ENCODE data around the gene TMPRSS13. TPM values are rescaled to one million over a fixed set of nuclear protein-coding genes. Genes with fewer than 3 reads are reported as not detected.
"Not testable (repeated sequence)": the region's sequence is repeated elsewhere in the genome, so short reads cannot be mapped to it uniquely, and the experiment has no call there.

Gene TMPRSS13
- total RNA-seq, 1 experiment from 2014 or later, result not detected

DNA sequence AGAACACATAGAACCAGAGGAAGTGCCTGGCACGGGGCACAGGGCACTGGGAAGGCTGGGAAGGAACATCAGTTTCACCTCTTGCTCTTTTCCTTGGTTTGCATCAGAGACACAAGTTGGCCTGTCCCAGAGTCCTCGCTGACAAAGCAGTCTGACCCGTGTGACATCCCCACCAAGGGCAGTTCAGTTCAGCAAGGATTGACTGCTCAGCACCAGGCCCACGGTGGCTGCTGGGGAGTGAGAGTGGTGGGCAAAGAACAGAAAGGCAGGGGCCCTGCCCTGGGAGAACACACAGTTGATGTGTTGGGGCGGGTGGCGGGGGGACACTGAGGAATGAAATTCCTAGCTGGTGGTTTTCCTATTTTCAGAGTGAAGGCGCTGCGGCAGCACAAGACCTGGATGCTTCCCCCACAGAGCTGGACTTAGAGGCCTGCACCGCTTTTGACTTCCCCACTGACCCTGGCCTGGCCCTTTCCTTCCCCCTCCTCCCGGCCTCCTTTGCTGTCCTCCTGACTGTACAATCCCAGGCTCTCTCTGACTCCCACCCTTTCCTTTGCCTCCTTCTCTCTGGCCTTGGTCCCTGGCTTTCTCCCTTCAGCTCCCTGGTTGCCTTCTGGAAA is 2.2 kb upstream of the TMPRSS13 start:
- no peak for DNase-seq (ENCODE audit: low read depth)

DNA sequence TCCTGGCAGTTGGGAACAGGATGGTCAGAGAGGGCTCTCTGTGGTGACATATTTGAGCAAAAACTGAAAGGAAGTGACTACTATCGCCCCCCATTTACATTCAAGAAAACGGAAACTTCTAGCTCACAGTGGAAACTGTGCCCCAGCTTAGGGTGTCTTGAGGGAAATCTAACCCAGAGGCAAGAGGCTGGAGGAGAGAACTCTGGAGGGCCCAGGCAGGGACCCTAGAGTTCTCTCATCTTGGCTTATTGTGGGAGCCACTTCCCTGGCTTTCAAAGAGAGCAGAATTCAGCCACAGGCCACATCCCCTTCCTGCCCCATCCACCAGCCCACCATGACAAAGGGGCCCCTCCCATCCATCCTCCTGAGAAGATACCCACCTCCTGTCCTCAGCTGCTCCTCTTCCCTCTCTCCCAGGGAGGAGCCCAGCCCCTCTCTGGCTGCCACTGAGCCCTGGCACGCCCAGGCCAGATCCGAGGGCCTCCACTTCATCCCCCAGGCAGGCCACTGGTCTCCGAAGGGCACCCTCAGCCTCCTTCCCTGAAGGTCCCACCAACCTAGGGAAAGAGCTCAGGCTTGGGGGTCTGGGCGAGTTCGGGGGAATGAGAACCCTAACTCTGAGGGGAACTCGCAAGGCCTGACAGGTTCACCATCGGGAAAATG is 1.6 kb upstream of the TMPRSS13 start:
- DNase-seq (ENCODE audit: low read depth), result no peak

DNA sequence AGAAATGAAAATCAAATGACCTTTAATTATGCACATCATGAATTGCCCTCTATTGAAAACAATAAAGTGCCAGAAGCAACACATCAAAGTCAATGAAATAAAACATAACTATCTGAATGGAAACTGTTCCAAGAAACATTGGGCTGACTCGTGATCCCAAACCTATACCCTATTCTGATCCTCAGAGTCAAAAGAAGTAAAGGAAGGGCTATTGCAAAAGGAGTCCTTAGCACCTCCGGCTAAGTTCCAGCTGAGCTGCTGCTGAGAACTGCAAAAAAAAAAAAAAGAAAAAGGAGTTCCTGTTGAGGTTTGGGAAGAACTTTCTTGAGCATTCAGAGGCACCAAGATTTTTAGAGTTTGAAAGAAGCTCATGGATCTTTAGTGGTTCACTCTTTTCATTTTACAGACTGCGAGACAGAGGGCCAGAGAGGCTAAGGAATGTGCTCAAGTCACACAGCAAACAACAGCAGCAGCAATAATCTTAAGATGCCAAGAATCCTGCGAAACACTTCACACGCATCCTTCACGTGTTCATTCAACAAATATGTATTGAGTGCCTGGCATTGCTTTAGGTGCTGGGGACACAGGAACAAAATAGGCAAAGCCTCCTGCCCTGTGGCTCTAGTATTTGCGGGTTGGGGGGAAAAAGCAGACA is 841 bp upstream of the TMPRSS13 start:
- DNase-seq (ENCODE audit: low read depth), result no peak

DNA sequence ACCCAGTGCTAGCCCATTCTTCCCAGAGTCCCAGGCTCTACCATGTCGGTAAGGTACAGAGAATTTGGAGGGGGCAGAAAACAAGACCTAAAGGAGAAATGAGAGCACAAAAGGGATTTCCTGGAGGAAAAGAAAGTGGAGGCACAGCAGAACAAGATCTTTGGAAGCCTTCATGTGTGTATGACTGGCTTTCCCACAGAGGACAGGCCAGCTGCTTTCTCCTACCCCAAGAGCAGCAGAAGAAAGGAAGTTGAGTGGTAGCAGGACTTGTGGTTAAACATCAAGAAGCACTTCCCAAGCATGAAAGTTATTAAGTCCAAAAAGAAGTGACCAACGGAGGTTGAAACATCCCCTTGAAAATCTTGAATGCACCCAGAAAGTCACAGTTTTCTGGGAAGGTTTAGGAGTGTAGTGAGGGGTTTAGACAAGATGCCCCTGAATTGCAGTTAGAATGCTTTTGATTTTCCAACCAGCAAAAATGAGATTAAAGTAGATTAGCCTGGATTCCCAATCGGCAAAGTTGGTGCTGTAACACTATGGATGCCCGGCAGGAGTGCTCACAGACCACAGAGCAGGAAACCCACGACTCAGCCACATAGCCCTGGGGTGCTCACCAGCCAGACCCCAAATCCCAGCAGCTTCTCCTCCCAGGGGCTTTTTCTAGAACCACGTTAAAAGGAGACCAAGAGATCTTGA is 608 bp downstream of the TMPRSS13 start:
- no peak for DNase-seq (ENCODE audit: low read depth)

DNA sequence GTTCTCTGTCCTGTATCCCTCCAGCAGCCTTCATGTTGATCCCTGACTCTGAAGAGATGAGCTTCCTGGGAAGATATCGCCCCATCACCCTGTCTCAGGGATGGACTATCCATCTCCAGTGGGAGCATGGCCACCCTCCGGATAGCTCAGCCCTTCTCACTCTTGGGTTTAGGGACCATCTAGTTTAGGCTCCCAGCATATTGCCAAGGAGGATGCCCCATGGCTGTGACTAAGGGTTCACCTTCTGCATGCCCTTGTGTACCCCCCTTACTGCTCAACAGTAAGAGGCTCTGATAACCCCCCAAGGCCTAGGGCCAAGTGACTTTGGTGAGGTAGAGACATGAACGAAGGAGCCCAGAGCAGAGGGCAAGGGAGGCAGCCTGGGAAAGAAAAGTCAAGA is 1.3 kb downstream of the TMPRSS13 start:
- DNase-seq (ENCODE audit: low read depth), result no peak

DNA sequence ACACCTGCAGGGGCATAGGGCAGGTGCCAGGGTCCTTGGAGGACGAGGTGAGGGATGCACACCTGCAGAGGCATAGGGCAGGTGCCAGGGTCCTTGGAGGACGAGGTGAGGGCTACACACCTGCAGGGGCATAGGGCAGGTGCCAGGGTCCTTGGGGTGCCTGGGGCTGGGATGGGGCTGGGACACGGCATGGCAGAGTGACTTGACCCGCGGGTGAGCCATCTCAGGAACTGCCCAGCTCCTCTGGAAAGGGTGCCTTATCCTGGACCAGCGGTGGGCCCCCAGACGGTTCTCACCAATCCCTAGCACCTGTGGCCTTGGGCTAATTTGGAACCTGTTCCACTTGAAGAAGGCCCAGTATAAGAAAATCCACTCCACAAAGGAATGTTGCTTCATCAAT is 3.0 kb downstream of the TMPRSS13 start:
- not testable (repeated sequence) for DNase-seq (ENCODE audit: low read depth)

DNA sequence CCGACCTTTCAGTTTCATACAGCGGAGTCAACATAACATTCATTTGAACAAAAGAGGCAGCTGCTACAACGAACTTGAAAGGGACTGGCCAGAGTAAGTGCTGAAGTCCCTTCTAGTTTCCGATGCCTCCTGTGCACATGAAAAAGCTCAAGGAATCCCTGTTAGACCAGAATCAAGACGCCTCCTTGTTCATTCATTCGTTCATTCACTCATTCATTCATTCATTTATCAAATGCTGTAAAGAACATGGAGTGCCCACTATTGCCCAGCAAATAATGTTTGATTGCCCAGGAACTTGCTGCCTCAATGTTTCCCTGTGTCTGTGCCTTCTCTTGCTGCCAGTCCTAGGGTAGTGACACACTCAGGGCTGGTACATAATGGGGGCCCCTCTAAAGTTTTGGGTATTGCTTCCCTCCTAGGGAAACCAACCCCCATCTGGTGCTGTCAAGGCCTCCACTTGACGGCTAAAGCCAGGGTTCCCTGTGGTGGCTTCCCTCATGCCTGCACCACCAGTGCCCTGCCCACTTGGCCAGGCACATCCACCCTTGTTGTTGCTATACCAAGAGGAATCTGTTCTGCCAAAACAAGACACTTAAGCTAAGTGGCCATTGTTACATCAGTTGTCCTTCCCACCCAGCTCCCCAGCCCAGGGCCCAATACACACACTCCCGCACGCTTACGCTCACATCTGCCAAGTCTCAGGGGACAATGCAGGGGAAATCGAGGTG is 3.8 kb downstream of the TMPRSS13 start:
- DNase-seq (ENCODE audit: low read depth), result no peak

DNA sequence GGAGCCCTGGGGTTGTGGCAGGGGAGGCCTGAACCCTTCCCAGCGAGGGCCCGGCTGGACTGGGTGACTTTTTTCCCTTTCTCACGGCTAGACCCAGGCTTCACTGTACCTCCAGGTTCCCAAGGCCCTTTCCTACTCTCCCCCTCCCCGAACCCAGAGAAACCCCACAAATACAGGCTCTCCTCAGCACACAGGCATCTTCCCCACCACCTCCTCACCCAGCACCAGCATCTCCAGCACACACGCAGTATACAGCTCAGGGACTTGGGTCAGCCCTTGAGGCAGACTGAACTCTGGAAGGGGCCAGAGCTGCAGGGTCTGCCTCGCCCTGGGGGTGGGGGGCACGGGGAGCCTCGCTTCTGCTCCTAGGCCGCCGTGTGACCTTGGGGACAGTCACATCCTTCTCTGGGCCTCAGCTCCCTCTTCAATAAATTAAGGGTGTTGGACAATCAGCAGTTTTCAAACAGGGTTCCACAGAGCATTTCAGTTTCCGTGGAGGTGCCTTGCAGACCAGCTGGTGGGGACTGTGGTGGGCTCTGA is 4.5 kb downstream of the TMPRSS13 start:
- no peak for DNase-seq (ENCODE audit: low read depth)

DNA sequence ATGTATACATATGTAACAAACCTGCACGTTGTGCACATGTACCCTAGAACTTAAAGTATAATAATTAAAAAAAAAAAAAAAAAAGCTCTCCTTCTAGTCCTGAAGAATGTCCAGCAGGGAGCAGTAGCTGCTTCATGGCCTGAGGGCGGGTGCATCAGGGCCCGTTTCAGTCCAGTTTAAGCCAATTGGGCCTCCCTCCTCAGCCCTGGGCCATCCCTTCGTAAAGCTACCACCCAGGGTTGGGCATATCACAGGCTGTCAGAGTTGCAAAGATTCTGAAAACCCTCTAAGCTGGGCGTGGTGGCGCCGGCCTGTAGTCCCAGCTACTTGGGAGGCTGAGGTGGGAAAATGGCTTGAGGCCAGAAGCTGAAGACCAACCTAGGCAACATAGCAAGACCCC is 5.4 kb downstream of the TMPRSS13 start:
- DNase-seq (ENCODE audit: low read depth), result no peak

DNA sequence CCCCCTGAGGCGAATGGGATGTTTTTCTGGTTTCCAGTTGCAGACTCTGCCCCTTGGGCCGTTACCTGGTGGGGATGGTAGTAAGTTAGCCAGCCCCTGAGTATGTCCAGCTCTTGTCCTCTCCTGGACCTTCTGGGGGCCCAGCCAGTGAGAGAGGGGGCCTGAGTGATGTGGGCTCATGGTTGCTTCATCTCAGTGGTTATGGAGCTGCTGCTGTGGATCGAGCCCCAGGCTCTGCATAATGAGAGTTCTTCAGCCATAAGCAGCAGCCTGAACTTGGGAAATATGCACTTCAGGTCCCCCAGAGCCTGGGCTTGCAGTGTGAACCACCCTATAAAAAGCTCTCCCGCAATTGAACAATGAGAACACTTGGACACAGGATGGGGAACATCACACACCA is 5.9 kb downstream of the TMPRSS13 start:
- DNase-seq (ENCODE audit: low read depth), result no peak

DNA sequence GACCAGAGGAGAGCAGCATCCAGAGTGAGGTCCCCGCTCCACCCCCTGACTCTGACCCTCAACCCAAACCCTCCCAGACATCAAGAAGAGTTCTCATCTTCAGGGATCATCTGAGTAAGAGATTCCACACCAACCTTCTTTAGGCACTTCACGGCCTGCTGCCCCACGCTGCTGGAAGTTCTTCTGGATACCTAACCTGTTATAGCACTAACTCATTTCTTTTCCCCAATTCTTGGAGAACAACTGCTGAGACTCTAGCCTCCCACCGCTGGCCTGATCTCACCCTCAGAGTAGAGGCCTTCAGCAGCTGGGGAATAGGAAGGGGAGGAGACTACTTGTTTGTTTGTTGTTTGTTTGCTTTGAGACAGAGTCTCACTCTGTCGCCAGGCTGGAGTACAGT is 7.3 kb downstream of the TMPRSS13 start:
- DNase-seq (ENCODE audit: low read depth), result no peak

DNA sequence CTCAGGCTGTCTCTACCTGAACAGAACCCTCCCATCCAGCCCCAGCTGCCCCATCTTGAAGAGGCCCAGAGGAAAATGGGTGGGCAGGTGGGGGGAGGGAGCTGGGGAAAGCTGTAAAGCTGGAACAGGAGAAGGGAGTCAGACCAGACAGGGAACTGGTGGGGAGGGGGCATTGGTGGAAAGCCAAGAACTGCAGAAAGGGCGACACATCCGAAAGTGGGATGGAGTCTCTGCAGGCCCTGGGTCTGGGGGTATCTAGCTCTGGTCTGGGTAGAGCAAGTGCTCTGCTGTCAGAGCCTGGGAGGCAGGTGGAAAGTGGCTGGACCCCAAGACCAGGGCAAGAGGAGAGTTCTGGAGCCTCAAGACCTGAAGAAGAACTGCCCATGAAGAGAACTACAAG is 7.7 kb downstream of the TMPRSS13 start:
- no peak for DNase-seq (ENCODE audit: low read depth)

DNA sequence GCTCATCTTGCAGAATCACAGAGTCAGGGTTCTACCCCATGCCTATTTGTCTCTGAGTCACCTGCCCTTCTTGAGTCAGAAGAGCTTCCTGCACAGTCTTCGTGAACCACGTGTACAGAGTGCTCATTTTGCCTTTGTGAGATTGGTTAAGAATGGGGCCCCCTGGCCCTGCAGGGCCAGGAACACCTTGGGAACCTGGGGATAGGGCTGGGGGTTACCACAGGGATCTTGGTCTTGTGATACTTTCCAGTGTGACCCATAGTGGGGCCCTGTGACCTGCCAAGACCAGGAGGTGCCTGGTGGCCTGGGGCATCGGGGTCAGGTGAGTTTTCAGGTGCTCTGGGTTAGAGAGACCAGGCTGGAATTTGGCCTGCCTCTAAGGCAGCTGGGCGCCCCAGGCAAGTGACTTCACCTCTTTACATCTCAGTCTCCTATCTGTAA is 9.4 kb downstream of the TMPRSS13 start:
- DNase-seq (ENCODE audit: low read depth), result no peak

DNA sequence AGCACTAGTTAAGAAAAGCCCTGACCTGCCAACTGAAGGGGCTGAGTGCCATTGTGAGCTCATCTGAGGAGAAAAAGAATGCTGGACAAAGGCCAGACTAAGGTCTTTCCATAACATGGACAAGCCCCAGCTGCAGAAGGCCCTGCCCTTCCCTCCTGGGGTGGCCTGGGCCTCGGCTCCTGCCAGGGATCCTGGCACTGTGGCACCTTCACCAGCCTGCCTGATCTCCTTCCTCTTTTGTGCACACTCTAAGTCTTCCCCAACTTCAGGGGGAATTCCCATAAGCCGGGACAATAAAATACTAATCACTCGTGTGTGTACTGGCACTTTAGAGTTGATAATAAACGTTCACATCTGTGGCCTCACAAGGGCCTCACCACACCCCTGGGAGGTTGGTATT is 9.9 kb downstream of the TMPRSS13 start:
- DNase-seq (ENCODE audit: low read depth), result no peak

DNA sequence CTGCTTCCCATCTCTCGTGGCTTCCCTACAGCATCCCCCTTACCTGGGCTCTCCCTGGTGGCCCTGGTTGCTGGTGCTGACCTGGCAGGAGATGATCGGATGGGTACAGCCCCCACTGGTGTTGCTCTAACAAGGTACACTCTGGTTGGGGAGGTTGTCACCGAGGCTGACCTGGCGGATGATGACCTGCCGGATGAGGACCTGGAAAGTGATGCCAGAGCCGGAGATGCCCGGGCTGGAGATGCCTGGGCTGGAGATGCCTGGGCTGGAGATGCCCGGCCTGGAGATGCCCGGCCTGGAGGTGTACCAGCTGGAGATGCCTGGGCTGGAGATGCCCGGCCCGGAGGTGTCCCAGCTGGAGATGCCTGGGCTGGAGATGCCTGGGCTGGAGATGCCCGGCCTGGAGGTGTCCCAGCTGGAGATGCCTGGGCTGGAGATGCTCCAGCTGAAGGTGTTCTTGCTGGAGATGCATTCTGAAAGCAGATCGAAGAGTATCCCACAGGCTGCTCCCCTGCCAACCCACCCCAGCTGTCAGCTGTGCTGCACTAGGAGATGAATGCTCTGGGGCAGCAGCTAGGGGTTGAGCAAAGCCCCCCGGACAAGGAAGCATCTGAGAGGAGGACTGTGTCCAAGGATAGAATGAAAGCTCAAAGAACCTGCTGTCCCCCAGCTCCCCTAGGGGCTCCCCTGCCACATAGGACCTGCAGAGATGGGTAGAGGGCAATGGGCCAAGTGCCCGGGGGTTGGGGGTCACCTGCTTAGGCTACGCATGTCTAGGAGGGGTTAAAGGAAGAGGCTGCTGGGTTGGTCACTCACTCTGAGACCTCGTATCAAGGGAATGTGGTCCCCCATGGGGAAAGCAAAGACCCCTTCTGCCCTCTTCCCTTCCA is 10.6 kb downstream of the TMPRSS13 start:
- no peak for DNase-seq (ENCODE audit: low read depth)

DNA sequence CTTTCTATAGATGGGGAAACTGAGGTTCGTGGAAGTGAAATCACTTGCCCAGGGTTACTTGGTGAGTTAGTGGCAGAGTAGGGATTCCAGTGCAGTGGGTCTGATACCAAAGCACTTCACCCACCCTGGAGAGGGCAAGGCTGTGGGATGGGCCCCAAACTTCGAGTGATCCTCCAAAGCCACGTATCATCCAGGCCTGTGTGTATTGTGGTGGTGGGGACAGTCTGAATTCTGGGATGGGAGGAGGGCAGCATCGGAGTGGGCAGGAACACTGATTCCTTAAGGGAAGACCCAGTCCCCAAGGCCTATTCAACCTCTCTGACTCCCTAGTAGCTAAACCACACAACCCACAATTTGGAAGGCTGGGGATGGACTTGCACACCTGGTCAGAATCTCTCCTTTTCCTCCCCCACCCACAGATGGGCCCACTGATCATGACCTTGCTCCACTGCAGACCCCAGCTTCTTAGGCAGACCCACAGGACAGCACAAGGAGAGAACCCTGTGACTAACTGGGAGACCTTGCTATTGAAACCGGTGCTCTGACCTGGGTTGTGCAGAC is 11.5 kb downstream of the TMPRSS13 start:
- DNase-seq (ENCODE audit: low read depth), result no peak

DNA sequence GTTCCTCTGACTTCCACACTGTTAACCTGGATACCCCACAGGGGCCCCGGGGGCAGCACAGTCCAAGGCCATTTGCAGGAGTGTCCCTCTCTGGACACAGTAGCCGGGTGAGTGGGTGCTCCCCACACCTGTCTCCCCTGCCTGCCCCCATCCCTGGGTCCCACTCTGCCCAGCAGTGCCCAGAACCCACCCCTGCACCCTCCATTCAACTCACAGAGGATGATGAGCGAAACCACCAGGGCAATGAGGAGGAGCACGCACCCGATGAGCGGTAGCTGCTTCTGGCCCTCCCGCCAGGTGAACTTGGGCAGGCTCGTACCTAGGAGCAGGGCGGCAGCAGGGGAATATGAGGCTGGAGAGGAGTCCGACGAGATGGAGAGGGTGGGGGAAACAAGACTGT is 12.2 kb downstream of the TMPRSS13 start:
- DNase-seq (ENCODE audit: low read depth), result no peak

DNA sequence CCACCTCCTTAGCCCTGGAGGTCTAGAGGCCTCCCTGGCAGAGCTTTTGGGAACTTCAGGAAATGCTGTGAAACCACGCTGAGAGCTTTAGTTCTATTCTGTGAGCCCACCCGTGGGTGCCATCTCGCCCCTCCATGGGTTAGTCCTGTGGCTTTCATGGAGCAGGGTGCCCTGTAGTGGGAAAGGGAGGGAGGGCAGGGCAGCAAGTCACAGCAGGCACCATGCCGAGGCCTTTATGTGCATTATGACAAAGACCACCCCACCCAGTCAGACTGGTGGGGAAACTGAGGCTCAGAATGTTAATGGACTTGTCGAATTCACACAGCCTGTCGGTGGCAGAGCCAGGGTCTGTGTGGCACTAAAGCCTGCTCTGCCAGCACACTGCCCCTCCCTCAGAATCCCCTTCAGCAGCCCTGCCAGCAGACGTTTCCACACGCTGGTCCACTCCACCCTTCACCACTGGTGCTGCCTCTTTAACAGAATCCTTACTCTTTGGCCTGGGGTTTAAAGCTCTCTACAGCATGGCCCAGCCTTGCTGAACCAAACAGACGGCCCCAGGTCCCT is 13.4 kb downstream of the TMPRSS13 start:
- no peak for DNase-seq (ENCODE audit: low read depth)

DNA sequence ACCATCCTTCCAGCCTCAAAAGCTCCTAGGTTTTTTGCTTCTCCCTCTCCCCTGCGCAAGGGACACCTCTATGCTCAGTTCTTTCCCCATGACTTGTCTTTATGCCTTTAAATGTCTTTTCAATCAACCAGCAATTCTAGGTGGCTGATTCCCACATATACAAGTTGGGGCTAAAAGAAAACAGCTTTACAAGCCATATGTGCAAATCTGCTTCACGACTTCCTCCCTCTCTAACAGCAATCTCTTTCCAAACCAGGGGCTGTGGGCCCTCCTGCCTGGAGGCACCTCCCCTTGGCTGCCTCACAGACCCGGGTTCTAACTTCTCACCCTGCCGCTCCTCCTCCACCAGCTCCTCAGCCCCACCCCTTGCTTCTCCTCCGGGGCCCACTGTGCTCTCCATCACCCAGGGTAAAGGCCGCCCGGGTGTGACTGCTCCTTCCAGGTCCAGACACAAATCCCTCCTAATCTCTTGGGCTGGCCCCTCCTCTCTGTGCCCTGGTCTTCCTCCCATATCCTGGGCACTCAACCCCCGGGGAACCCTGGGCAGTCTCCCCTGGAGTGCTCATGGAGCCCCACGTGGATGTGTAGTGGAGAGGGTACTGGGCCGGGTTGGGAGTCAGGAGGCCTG is 14.1 kb downstream of the TMPRSS13 start:
- no peak for DNase-seq (ENCODE audit: low read depth)

DNA sequence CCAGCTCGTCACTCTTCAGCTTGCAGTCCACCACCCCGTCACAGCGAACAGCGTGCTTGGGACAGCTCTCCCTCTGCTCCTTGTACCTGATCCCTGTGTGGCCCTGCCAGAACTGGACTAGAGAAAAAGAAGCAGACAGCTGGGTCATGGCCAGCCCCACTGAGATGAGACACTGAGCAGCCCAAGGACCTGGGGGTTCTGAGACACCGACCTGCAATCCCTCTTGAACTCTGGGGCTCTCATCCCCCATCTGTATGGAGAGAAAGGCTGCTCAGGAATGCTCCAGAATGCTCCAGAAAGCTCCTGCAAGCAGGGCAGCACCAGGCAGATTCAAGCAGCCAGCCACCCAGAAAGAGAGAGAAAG is 14.8 kb downstream of the TMPRSS13 start:
- no peak for DNase-seq (ENCODE audit: low read depth)

All from M059J (cell line).